ENCODE measurements around the gene SLC4A8. TPM values are rescaled to one million over a fixed set of nuclear protein-coding genes. Genes with fewer than 3 reads are reported as not detected.

Gene SLC4A8
- polyA plus RNA-seq, 1 donor (not counting 4 experiments of a cell fraction or from before 2014, with no cell fraction given), result 2.3 TPM

DNA sequence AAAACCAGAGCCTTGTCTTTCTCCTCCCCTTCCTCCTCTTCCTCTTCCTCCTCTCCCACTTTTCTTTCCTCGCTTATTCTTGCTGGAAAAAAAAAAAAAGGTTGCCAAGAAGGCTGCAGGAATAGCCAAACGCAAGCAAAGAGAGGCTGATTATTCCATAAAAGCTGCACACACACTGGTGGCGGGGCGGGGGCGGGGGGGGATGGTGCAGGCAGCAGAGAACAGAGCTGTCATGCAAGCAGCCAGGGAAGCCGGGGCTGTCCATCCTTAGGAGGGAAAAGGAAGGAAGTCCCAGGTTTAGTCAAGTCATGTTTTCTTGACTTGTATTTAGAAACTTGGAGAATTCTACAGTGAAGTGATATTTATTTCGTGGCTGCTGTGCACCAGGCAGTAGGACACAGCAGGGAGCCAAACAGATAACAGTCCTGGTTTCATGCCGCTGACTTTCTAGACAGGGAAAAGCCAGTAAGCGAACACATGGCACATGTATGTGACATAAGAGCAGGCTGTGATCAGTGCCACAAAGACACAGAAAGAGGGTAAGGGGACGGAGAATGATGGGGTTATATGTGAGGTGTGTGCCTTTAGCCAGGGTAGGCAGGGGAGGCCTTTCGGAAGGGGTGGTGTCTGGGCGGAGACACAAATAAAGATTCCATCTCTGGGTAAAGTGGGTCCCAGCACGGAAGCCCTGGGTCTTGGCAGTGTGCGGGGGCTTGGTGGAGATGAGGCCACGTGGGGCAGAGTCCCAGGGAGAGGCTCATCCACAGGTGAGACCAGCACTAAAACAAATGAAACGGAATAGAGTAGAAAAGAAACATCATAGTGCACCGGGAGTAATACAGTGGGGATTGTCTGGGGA is 109.8 kb downstream of the SLC4A8 start:
- H3K4me2 ChIP-seq (ENCODE audit: control insufficient read depth, extremely low read depth, insufficient read depth, low read depth, low read length), result no peak overlapping the region
- H3K27ac ChIP-seq (ENCODE audit: control insufficient read depth, insufficient read depth, low read length), result no peak overlapping the region
- no peaks in the 10 kb centered on the region for H3K9me1 ChIP-seq (ENCODE audit: control insufficient read depth, extremely low read depth, insufficient read depth, low read length)
- H3K9ac ChIP-seq (ENCODE audit: control insufficient read depth, extremely low read depth, insufficient read depth, low read length), result no peak overlapping the region
- H3K4me3 ChIP-seq (ENCODE audit: control insufficient read depth in 2 of 3, extremely low read depth in 1 of 3, insufficient read depth in 2 of 3, low read depth in 1 of 3, low read length in 3 of 3), result no peak overlapping the region
- H3K79me2 ChIP-seq (ENCODE audit: control insufficient read depth, insufficient read depth, low read length), result no peaks in the 10 kb centered on the region
- no peaks in the 10 kb centered on the region for H4K20me1 ChIP-seq (ENCODE audit: control insufficient read depth, extremely low read depth, insufficient read depth, low read length)
- no peak for FAIRE-seq
- dilution Hi-C loops (cut with MboI; ENCODE audit: extremely low pct_ligation_motif_present, low sequenced_read_pairs), result no loop called here
- peaks cover 4% of the 10 kb centered on the region for H3K4me1 ChIP-seq (ENCODE audit: control insufficient read depth, extremely low read depth, insufficient read depth, low read length)
- no peak for DNase-seq (ENCODE audit: low read depth, low spot score)
- H2AFZ ChIP-seq (ENCODE audit: control insufficient read depth, low read length), result no peak overlapping the region
- TF ChIP-seq, protein P1, sequence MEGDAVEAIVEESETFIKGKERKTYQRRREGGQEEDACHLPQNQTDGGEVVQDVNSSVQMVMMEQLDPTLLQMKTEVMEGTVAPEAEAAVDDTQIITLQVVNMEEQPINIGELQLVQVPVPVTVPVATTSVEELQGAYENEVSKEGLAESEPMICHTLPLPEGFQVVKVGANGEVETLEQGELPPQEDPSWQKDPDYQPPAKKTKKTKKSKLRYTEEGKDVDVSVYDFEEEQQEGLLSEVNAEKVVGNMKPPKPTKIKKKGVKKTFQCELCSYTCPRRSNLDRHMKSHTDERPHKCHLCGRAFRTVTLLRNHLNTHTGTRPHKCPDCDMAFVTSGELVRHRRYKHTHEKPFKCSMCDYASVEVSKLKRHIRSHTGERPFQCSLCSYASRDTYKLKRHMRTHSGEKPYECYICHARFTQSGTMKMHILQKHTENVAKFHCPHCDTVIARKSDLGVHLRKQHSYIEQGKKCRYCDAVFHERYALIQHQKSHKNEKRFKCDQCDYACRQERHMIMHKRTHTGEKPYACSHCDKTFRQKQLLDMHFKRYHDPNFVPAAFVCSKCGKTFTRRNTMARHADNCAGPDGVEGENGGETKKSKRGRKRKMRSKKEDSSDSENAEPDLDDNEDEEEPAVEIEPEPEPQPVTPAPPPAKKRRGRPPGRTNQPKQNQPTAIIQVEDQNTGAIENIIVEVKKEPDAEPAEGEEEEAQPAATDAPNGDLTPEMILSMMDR (optimal IDR thresholded peaks at IDR 0.05 in 1 of 3, IDR thresholded peaks at IDR 0.05 in 1 of 3, conservative IDR thresholded peaks at IDR 0.05 in 1 of 3; ENCODE audit: extremely low read depth in 1 of 3, insufficient read depth in 2 of 3, low read length in 3 of 3), result no peak
- no peak for TF ChIP-seq EZH2 (IDR thresholded peaks at IDR 0.05; ENCODE audit: low read length)
- H3K9me3 ChIP-seq (ENCODE audit: control insufficient read depth, low read depth, low read length), result no peaks in the 10 kb centered on the region
- H3K36me3 ChIP-seq (ENCODE audit: control insufficient read depth in 2 of 2, extremely low read depth in 1 of 2, insufficient read depth in 2 of 2, low read length in 2 of 2), result no peaks in the 10 kb centered on the region
- peaks cover 11% of the 10 kb centered on the region for H3K27me3 ChIP-seq (ENCODE audit: control insufficient read depth, extremely low read depth, insufficient read depth, low read length)

GRCh38 chr12:51536159-51536558 is 111.5 kb downstream of the SLC4A8 start:
- DNase-seq (ENCODE audit: low read depth, low spot score), result no peak
- no peak for FAIRE-seq
- Histone ChIP-seq H3K9ac (ENCODE audit: control insufficient read depth, extremely low read depth, insufficient read depth, low read length) (no peak overlapping the region), H3K27me3 (ENCODE audit: control insufficient read depth, extremely low read depth, insufficient read depth, low read length) (peaks cover 5% of the 10 kb centered on the region), H3K79me2 (ENCODE audit: control insufficient read depth, insufficient read depth, low read length) (no peaks in the 10 kb centered on the region), H3K36me3 (ENCODE audit: control insufficient read depth in 2 of 2, extremely low read depth in 1 of 2, insufficient read depth in 2 of 2, low read length in 2 of 2) (no peaks in the 10 kb centered on the region), H3K4me1 (ENCODE audit: control insufficient read depth, extremely low read depth, insufficient read depth, low read length) (peaks cover 4% of the 10 kb centered on the region), H4K20me1 (ENCODE audit: control insufficient read depth, extremely low read depth, insufficient read depth, low read length) (no peaks in the 10 kb centered on the region), H3K4me2 (ENCODE audit: control insufficient read depth, extremely low read depth, insufficient read depth, low read depth, low read length) (no peak overlapping the region), H3K9me1 (ENCODE audit: control insufficient read depth, extremely low read depth, insufficient read depth, low read length) (no peaks in the 10 kb centered on the region), H2AFZ (ENCODE audit: control insufficient read depth, low read length) (no peak overlapping the region), H3K4me3 (ENCODE audit: control insufficient read depth in 2 of 3, extremely low read depth in 1 of 3, insufficient read depth in 2 of 3, low read depth in 1 of 3, low read length in 3 of 3) (no peak overlapping the region), H3K27ac (ENCODE audit: control insufficient read depth, insufficient read depth, low read length) (no peak overlapping the region), H3K9me3 (ENCODE audit: control insufficient read depth, low read depth, low read length) (no peaks in the 10 kb centered on the region)
- TF ChIP-seq, protein P1 (optimal IDR thresholded peaks at IDR 0.05 in 1 of 3, IDR thresholded peaks at IDR 0.05 in 1 of 3, conservative IDR thresholded peaks at IDR 0.05 in 1 of 3; ENCODE audit: extremely low read depth in 1 of 3, insufficient read depth in 2 of 3, low read length in 3 of 3), result no peak
- no peak for TF ChIP-seq EZH2 (IDR thresholded peaks at IDR 0.05; ENCODE audit: low read length)
- dilution Hi-C loops (cut with MboI; ENCODE audit: extremely low pct_ligation_motif_present, low sequenced_read_pairs), result no loop called here
